Body of pancreas (tissue), 4 donors: Measurements from ENCODE around the gene DIP2A.

Source experiments
- POLR2A ChIP-seq, 3 donors: fragments of 450-650 bp; IDR thresholded peaks; one replicate each; pipeline ENCODE4 v1.6.1; 2016; ENCODE audit warnings: antibody characterized with exemption in 3 of 3, mild to moderate bottlenecking in 2 of 3
- TF ChIP-seq, protein P1 (sequence below), 7 experiments: fragments of 450-650 bp in 4 of 7; fragments of 200-600 bp in 3 of 7; sonication (generic) in 3 of 7; IDR thresholded peaks; one replicate each; pipeline ENCODE4 v1.5.1; 2016 to 2019; ENCODE audit warnings: antibody characterized with exemption in 7 of 7

- TF ChIP-seq, protein P1, sequence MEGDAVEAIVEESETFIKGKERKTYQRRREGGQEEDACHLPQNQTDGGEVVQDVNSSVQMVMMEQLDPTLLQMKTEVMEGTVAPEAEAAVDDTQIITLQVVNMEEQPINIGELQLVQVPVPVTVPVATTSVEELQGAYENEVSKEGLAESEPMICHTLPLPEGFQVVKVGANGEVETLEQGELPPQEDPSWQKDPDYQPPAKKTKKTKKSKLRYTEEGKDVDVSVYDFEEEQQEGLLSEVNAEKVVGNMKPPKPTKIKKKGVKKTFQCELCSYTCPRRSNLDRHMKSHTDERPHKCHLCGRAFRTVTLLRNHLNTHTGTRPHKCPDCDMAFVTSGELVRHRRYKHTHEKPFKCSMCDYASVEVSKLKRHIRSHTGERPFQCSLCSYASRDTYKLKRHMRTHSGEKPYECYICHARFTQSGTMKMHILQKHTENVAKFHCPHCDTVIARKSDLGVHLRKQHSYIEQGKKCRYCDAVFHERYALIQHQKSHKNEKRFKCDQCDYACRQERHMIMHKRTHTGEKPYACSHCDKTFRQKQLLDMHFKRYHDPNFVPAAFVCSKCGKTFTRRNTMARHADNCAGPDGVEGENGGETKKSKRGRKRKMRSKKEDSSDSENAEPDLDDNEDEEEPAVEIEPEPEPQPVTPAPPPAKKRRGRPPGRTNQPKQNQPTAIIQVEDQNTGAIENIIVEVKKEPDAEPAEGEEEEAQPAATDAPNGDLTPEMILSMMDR (IDR thresholded peaks at IDR 0.05) = no peak
- TF ChIP-seq POLR2A (IDR thresholded peaks at IDR 0.05) = no peak
Observed at GRCh38 chr21:46554431-46555224, 95.9 kb downstream of the DIP2A start.
